Stimulated activated CD4-positive, alpha-beta T cell treated with anti-CD3 and anti-CD28 coated beads, Interleukin-2, amount 100 ng/mL, for 24 hours (primary cell): ENCODE measurements around the gene TMEM184A.

Source experiments
- DNase-seq, 2 donors: peaks; one replicate each; pipeline ENCODE4 v3.0.0-alpha.2; 2020

Gene TMEM184A

DNA sequence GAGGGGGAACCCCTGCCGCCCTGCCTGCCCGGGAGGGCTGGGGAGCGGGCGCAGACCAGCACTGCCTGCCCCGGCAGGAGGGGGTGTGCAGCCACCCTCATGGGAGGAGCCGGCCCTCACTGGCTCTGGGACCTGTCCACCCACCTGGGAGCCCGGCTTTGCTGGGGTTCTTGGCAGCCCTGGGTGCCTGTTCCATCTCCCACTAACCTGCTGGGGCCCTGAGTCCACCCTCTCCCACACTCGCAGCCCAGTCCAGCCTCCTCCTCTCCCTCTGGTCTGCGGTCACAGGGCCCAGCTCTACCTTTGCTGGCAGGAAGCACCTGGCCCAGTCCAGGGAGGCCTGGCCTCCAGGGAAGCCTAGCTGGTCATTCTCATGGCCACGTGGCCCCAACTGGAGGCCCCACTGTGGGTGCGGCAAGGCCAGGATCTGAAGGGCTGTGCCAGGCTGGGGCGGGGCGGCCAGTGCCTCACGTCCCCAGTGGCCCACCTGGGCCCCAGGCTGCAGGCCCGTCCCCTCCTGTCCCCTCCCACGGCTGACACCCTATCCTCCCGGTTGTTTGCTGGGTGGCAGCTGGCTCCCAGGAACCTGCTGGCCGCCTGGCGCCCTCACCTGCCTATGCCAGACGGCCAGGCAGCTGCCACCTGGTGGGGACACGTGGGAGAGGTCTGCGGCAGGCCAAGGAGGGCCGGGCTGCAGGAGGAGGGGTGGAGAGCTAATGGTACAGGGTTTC, at the start of gene TMEM184A:
TMEM184A (minus strand) TSS at position 393 of the 731 bp plus-strand sequence. CDS start 721 bp downstream, outside the sequence.
- peak; percentile 39 to 60 for DNase-seq

DNA sequence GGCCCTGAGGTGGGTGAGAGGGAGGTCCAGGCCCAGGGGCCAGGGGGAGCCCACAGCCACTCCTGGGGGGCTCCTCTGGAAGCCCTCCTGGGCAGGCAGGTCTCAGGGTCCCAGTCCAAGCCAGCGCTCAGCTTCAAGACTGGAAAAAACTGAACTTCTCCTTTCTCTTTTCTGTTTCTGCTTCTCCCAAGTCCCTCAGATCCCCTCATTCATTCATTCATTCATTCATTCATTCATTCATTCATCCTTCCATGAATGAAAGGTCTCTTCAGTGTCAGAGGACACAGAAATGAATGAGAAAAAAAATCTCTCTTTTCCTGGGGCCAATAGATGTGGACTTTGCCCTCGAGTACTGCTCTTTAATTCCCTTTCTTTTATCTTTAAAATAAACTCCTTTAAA, 48.4 kb upstream of the TMEM184A start:
- DNase-seq = no peak

DNA sequence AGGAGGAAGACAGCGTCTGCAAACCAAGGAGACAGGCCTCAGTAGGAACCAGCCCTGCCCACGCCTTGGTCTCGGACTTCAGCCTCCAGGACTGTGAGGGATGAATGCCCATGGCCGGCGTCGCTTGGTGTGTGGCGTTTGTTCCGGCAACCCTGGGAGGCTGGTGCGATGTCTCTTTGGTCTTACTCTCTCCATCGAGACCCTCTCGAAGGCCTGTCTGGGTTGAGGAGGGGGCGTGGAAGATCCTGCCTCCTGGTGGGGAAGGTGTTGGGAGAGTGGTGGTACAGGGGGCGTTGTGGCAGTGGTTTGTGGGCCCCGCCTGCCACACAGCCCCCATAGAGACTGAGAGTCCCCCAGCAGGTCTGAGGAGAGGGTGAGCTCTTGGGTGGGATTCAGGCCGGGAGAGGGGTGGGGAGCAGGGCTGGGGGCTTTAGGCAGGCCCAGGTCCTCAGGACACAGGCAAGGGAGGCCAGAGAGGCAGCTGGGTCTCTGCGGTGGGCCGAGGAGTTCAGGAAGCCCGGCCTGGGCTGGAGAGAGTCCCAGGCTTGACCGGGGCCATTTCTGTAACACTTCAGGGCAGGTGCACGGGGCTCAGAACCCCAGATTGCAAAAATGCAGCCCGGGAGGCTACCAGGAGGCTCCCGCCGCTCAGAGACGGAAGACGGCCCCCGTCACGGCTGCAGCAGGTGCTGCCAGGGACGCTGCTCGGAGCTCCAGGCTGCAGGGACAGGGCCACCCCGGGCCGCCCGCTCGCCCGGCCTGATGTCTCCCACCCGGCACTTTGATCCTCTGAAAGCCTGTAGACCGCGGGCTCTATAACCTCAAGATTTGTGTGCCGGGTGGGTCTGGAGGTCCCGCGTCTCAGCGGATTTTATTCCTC, 47.6 kb upstream of the TMEM184A start:
- DNase-seq = no peak

DNA sequence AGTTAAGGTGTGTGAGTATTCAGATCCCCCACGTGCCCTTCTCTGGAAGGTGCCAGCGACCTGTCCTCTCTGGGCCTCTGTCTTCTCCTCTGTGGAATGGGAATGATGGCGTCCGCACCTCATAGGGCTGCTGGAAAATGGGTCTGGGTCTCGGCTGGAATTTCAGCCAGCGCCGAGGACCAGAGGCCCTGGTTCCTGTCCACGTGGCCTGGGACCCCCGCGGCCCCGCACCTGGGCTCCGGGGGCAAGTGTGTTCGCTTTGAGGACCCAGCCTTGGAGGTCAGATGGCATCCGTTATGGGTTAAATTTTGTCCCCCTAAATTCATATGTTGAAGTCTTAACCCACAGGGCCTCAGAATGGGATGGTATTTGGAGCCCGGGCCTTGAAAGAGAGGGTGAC, 46.4 kb upstream of the TMEM184A start:
- no peak for DNase-seq

DNA sequence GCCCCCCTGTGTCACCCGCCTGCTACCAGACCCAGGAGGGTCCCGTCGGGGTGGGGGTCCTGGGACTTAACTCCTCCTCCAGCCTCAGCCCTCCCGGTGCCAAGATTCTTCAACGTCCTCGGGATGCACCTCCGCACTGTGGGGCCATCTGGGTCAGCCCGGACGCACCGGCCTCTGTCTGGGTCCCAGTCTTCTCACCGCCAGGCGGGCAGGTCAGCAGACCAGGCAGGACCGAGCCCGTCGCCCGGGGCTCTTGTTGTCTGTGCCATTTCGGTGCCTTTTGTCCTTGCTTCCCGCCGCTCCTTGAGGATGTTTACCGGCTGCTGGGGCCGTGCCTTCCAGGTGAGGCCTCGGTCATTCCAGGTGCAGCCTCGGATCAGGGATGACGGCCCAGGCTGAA, 46.0 kb upstream of the TMEM184A start:
- no peak for DNase-seq

DNA sequence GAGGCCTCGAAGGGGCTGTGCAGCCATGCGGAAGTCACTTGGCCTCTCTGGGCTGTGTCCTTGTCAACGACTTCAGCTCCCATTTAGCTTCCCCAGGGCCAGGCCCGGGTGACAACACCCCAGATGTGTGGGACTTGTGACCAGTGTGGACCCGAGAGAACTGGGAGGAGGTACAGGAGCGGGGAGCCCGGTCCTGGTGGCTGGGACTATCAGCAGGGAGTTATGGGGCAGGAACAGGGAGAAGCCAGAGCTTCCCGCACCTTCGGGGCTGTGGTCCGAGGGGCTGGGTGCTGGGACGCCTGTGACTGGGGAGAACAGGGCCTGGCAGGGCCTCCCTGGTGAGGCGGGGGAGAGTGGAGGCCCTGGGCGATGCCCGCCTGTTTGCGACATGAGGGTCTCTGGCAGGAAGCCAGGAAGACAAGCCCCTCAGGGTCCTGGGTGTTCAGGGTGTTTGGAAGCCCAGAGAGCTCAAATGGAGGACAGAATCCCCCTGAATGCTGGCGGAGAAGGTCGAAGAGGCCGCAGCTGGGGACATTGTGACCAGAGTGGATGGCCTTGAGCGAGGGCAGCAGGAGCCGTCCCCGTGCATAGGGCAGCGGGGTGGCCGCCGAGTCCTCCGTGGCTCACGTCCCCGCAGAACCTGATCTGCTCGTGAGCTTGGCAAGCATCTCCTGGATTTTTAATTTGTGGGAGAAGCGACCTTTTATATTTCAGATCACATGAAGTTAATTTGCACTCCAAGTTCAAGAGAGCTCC, 43.8 kb upstream of the TMEM184A start:
- no peak for DNase-seq

DNA sequence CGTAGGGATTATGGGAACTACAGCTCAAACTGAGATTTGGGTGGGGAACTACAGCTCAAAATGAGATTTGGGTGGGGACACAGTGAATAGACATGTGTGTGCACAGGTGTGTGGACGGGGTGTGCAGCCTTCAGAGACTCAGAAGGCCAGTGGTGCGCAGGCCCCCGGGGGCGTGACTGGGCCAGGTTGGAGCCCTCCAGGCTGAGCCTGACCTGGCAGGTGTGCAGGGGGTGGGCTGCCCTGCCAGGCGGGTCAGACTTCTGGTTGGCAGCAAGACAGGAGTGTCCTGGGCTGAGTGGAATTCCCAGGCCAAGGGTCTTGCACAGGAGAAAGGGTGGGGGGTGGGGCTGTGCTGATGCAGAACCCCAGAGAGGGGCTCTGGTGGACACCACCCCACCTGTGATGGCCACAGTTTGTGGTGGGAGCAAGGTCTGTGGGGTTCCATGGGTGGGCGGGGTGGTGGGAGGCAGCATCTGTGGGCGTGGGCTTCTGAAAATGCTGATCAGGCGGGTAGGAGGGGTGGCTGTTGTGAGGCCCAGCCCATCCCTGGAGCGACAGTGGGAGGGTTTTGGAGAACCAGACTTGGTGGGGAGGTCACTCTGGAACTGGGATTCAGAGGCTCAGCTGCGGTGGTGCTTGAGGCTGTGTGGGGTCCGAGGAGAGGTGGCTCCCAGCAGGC, 43.1 kb upstream of the TMEM184A start:
- no peak for DNase-seq

DNA sequence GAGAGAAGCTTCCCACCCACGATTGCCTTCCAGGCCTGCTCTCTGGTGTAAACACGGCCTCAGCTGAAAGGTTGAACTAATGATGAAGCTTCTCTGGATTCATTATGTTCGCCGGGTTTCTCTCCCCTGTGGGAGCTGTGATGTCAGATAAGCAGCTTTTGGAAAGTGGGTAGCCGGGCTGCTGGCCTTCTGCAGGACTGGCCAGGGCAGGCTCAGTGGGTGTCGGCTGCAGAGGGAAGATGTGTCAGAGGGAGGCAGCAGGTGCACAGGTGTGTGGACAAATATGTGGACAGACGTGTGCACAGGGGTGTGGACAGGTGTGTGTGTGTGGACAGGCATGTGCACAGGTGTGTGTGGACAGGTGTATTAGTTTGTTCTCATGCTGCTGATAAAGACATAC, 42.3 kb upstream of the TMEM184A start:
- no peak for DNase-seq

DNA sequence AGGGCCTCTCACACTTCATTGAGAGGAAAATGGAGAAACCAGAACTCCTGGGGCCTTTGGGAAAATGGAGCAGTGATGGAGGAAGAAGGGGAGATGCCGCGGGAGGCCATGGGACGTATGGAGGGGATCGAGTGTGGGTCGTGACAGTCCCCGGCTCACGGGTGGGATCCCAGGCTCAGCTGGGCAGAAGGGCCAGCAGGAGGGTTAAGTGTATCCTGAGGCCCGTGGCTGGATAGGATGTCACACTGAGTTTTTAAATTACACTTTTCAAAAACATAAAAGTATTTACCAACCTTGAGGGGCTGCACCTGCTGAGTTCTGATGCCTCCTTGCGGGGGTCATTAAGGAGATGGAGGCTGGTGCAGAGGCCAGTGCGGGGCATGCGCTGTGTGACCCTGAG, 41.8 kb upstream of the TMEM184A start:
- no peak for DNase-seq

DNA sequence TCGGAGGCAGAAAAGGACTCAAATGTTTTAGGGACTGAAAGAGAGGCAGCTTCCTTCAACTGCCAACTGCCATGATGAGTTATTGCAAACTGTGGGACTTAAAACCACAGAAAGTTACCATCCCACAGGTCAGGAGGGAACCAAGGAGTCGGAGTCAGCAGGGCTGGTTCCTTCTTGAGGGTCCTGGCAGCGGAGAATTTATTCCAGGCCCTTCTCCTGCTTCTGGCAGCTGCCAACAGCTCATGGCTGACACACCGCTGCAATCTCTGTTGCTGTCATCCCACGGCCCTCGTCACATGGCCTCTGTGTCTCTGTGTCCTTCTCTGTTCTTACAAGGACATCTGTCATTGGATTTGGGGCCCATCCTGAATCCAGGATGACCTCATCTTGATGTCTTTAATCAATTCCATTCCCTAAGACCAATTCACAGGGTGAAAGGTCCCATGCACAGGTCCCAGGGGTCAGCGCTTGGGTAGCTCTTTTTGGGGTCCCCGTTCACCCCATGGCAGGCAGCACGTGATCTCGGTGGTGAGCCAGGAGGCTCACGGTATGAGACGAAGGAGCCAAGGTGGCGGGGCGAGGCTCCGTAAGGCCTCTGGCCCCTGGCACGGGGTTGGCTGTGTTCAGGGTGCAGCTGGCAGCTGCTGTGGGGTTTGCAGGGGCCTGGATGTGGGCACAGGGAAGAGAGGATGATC, 41.2 kb upstream of the TMEM184A start:
- DNase-seq = no peak

DNA sequence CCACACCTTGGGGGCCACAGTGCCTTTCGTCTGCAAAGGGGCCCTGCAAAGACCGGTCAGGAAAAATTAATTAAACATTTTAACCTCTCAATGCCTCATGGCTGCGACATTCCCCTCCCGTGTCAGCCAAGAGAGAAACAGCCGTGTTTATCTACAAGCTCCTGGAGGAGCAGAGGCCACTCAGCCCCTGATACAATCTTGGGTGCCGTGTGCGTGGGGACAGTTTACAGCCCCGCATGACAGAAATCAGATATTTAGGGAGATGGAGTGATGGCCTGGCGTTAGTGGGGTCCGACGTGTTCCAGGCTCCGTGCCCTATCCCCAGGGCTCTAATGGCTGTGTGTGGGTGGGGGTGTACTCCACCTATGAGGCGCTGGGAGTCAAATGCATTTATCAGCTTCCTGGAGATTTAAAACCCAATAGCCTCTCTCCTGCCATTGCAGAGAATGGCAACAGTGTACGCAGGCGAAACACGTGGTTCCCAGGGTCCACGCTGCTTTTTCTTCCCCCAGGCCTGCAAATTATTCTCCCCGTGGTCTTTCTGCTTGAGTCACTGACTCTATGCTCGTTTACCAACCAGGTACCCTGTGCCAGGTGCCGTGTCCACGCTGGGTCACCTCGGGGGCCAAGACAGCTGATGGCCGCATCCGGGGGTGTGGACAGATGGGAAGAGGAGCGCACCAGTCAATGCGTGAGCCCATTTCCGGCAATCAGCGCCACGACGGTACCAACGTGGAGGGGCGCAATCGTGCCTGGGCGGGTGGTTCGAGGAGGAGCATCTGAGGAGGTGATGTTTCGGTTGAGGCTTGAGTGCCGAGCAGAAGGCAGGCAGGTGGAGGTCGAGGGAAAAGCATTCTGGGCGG, 40.4 kb upstream of the TMEM184A start:
- DNase-seq = no peak

DNA sequence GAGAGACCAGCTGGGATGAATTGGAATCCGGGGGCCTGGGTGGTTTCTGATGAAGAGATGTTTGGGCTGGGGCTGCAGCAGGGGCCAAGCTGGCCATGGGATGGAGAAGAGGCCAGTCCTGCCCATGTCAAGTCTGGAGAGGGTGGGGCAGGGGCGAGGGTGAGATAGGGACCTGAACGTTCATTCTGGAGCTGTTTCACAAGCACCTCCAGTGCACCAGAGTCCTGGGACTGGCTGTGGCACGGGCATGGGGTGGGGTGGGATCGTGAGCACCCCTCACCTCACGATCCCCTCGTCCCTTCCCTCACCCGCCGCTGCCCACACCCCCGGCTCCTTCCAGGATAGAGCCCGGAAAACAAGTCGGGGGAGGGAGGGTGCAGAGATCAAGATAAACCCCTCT, 39.6 kb upstream of the TMEM184A start:
- DNase-seq = no peak

DNA sequence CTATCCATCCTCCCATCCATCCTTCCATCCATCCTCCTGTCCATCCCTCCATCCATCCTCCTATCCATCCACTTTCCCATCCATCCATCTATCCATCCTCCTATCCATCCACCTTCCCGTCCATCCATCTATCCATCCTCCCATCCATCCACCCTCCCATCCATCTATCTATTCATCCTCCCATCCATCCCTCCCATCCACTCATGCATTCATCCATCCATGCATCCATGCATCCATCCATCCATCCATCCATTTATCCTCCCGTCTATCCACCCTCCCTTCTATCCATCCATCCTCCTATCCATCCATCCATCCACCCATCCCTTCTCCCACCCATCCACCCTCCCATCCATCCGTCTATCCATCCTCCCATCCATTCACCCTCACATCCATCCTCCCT, 39.0 kb upstream of the TMEM184A start:
- no peak for DNase-seq

DNA sequence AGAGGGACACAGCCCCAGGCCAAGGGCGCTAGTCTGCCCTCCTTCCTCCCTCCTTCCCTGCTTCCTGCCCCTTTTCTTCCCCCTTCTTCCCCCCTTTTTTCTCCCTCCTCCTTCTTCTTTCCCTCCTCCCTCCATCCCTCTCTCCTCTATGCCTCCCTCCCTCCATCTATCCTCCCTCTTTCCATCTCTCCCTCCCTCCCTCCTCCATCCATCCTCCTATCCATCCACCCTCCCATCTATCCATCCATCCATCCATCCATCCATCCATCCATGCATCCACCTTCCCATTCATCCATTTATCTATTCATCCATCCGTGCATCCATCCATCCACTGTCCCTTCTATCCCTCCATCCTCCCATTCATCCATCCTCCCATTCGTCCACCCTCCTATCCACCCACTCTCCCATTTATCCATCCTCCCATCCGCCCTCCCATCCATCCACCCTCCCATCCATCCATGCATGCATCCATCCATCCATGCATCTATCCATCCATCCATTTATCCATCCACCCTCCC, 38.0 kb upstream of the TMEM184A start:
- DNase-seq = no peak

DNA sequence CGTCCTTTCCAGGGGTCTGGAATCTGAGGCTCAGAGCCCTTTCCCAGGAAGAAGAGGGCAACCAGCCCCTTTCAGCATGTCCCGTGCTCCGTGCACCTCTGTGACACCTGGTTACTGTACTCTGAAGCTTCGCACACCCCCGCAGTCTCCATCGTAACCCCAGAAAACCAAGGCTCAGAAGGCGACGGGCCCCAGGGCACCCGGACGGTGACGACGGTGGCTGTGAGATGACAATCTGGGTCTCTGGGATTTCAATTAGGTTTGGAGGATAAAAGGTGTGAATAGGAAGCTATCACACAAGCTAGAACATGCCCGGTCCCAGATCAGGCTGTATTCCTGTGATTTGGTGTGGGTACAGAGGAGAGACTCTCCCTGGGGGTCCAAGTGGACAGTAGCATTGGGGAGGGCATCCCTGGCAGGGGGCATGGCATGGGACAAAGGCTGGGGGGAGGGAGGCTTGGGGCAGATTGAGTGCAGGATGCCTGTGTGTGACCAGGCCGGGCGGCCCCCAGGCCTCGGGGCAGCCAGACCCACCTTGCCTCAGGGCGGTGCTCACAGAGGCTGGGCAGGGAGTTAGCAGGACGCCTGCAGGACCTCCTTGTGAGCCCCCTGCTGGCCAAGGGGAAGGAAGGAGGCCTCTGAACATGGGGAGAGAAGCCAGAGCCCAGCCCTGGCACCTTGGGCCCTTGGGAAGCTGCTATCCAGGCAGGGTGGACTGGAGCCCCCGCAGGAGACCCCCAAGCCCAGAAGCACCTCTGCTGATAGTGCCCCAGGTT, 37.3 kb upstream of the TMEM184A start:
- peak in 1 of 2 donors; percentile 17 for DNase-seq

DNA sequence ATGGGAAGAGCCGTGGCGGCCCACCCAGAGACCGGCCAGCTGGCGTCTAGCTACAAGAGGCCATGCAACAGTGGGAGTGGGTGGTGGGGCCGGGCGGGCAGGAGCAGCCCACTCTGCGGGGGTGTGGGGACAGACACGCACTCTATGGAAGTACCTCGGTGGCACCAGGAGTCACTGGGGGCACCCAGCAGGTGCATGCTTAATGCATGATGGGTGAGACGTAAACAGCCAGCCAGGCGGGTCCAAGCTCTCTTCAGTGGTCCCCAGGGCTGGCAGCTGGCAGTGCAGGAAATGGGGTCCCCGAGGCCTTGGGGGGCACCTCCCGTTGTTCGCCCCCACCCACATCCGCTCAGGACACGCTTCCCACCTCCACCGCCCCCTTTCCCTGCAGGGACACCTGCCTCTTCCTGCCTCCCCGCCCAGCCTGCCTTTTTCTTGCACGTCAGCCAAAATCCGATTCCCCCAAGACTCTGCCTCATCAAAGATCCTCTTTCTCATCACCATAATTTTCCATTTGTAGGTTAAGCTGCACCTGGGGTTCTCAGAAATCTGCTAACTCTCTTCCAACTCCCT, 36.4 kb upstream of the TMEM184A start:
- no peak for DNase-seq

DNA sequence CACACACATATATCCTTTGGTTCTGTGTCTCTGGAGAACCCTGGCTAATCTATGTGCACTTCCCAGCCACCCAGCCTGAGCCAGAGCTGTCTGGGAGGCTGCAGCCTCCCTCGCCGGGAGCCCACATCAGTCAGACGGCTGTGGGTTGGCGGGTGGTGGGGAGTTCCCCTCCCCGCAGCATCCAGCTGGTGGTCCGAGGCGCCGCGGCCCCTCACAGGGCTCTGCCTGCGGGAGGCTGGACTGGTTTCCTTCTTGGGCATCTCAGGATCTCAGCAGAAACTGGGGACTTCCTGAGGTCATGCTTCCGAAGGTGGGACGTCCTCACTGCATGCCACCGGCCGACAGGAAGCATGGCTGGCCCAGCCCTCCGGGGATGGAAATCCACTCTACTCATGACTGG, 35.9 kb upstream of the TMEM184A start:
- no peak for DNase-seq

DNA sequence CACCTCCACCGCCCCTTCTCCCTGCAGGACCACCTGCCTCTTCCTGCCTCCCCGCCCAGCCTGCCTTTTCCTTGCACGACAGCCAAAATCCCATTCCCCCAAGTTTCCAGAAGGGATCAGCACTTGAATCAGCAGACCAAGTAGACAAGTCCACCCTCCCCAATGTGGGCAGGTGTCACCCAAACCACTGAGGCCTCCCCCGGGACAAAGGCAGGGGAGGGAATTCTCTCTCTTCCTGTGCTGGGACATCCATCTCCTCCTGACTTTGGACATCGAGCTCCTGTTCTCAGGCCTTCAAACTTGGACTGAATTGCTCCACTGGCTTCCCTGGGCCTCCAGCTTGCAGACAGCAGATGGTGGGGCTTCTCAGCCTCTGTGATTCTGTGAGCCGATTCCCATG, 35.4 kb upstream of the TMEM184A start:
- no peak for DNase-seq

DNA sequence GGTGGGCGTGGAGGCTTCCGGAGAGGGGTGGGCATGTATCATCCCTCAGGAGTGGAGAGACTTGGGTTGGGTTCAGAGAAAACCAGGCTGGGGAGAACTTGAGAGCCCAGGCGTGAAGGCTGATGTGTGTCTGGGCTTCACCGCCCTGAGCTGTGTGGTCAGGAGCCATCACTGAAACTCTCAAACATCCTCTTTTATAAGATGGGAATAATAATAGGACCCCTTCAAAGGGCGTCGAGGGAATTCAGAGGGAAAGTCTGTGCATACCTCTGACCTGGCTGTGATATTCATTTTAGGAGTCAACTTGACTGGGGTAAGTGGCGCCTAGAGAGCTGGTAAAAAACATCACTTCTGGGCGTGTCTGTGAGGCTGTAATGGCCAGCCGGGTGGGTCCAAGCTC, 34.9 kb upstream of the TMEM184A start:
- DNase-seq = no peak

DNA sequence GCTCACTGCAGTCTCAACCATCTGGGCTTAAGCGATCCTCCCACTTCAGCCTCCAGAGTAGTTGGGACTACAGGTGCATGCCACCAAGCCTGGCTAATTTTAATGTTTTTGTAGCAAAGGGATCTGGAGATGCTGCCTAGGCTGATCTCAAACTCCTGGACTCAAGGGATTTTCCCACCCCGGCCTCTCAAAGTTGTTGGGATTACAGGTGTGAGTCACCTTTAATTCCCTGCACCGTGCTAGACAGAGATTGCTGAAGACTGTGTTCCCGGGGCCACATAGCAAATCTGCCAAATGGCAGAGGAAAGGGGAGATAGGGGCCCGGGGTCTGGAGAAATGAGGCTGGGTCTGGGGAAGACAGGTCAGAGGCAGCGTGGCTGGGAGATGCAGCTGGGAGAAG, 34.5 kb upstream of the TMEM184A start:
- no peak for DNase-seq
